ENCODE data around the gene ABCC11. TPM values are rescaled to one million over a fixed set of nuclear protein-coding genes. Genes with fewer than 3 reads are reported as not detected.

Gene ABCC11
- total and polyA plus RNA-seq, 2 of the 13 experiments (the other 11 are each of a cell fraction or from before 2014, with no cell fraction given) = 1.0 to 1.4 TPM

DNA sequence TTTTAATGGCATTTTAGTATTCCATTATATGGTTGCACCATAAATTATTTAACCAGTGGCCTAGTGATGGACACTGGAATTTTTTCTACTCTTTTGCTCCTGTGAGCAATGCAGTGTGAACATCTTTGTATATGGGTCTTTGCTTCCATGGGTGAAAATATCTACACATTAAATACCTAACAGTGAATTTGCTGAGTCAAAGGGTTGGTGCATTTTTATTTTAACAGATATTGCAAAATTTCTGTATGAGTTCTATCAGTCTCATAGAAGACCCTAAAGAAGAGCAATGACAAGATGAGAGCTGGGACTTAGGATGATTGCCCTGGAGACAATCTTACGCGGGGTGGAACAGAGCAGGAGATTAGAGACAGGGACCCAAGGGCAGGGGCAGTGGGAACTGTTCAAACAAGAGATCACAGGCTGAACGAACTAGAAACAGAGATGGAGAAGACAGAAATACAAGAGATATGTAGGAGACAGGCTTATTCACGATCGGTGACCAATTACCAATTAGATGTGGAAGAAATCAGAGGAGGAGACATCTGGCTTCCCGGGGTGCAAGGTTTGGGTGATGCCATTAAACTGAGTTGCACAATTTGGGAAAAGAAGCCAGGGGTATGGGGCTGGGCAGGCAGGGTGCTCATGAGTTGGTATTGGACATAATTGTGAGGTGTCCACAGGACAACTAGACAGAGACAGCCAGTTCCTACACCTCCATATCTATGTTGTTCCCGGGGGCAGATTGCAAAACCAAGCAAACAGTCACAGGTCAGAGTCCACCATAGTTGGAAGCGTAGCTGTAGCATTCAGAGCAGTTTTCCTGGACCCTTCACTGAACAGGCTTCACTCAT is 43.1 kb downstream of the ABCC11 start (continued):
- TF ChIP-seq MEIS2 (CRISPR knock-in tag; IDR thresholded peaks at IDR 0.05) (peak; percentile 97), NFAT5 (CRISPR knock-in tag; IDR thresholded peaks at IDR 0.05) (no peak), ZNF740 (CRISPR knock-in tag; IDR thresholded peaks at IDR 0.05) (no peak), ZNF496 (CRISPR knock-in tag; IDR thresholded peaks at IDR 0.05; ENCODE audit: insufficient replicate concordance) (no peak), SMAD1 (CRISPR knock-in tag; IDR thresholded peaks at IDR 0.05; ENCODE audit: borderline replicate concordance, low read depth) (no peak; the same call in 1 of the 2 replicates), ADNP (CRISPR knock-in tag; IDR thresholded peaks at IDR 0.05) (no peak), ONECUT2 (CRISPR knock-in tag; IDR thresholded peaks at IDR 0.05) (0 out of 2 replicates have a peak, but pooled peaks have one; percentile 56), ZNF768 (CRISPR knock-in tag; IDR thresholded peaks at IDR 0.05) (no peak; the same call in 1 of the 2 replicates), TRIM24 (CRISPR knock-in tag; IDR thresholded peaks at IDR 0.05) (peak; percentile 93), PHB2 (IDR thresholded peaks at IDR 0.05; ENCODE audit: partially characterized antibody) (no peak), HDAC1 (CRISPR knock-in tag; IDR thresholded peaks at IDR 0.05) (peak; percentile 93), STAT6 (CRISPR knock-in tag; IDR thresholded peaks at IDR 0.05; ENCODE audit: borderline replicate concordance) (no peak)
- TF ChIP-seq, protein P1, sequence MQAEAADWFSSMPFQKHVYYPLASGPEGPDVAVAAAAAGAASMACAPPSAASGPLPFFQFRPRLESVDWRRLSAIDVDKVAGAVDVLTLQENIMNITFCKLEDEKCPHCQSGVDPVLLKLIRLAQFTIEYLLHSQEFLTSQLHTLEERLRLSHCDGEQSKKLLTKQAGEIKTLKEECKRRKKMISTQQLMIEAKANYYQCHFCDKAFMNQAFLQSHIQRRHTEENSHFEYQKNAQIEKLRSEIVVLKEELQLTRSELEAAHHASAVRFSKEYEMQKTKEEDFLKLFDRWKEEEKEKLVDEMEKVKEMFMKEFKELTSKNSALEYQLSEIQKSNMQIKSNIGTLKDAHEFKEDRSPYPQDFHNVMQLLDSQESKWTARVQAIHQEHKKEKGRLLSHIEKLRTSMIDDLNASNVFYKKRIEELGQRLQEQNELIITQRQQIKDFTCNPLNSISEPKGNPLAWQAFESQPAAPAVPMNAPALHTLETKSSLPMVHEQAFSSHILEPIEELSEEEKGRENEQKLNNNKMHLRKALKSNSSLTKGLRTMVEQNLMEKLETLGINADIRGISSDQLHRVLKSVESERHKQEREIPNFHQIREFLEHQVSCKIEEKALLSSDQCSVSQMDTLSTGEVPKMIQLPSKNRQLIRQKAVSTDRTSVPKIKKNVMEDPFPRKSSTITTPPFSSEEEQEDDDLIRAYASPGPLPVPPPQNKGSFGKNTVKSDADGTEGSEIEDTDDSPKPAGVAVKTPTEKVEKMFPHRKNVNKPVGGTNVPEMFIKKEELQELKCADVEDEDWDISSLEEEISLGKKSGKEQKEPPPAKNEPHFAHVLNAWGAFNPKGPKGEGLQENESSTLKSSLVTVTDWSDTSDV (CRISPR knock-in tag; IDR thresholded peaks at IDR 0.05) = no peak
- TF ChIP-seq, protein P2, sequence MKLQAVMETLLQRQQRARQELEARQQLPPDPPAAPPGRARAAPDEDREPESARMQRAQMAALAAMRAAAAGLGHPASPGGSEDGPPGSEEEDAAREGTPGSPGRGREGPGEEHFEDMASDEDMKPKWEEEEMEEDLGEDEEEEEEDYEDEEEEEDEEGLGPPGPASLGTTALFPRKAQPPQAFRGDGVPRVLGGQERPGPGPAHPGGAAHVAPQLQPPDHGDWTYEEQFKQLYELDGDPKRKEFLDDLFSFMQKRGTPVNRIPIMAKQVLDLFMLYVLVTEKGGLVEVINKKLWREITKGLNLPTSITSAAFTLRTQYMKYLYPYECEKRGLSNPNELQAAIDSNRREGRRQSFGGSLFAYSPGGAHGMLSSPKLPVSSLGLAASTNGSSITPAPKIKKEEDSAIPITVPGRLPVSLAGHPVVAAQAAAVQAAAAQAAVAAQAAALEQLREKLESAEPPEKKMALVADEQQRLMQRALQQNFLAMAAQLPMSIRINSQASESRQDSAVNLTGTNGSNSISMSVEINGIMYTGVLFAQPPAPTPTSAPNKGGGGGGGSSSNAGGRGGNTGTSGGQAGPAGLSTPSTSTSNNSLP (IDR thresholded peaks at IDR 0.05; ENCODE audit: low read depth, low read length) = 0 out of 2 replicates have a peak, but pooled peaks have one; percentile 80

Data from HepG2 (cell line).